Measurements from ENCODE around the gene SMAD5.

DNA sequence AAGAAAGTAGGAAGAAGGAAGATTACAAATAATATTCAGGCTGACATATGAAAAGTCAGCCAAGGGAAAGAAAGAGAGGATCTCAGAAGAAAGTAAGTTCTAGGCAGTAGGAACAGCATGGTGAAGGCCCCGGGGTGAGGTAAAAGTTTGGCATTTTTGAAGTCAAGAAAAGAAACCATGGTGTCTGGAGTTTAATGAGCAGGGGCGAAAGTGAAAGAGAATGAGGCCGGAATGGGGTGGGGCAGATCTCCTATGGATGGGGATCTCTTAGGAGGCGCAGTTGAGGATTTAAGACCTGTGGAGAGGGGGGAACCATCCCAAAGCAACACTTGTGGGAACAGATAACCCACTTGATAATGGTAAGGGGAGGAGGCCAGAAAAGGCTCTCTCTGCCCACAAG is 42.3 kb upstream of the SMAD5 start:
- no peak for TF ChIP-seq TAF1 (IDR thresholded peaks at IDR 0.05; ENCODE audit: low read depth, low read length)
- no peak for TF ChIP-seq POLR2AphosphoS5 (IDR thresholded peaks at IDR 0.05; ENCODE audit: low read depth, low read length)
